ENCODE results near the gene IRF6.

IRF6 gene

GRCh38 chr1:209787551-209787950, 18.4 kb downstream of the IRF6 start:
- H3K27ac Mint-ChIP-seq, result no peak overlapping the region
- H3K4me3 Mint-ChIP-seq, result no peak overlapping the region
- H3K9me3 Mint-ChIP-seq, result peaks cover 6% of the 10 kb centered on the region
- peaks cover 28% of the 10 kb centered on the region for H3K4me1 Mint-ChIP-seq (ENCODE audit: low read depth)
- peaks cover 13% of the 10 kb centered on the region for H3K27me3 Mint-ChIP-seq
- H3K36me3 Mint-ChIP-seq (ENCODE audit: low read depth), result peaks cover 12% of the 10 kb centered on the region

GRCh38 chr1:209786146-209786545, 19.8 kb downstream of the IRF6 start:
- Mint-ChIP-seq H3K4me3 (no peak overlapping the region), H3K27ac (no peak overlapping the region), H3K36me3 (ENCODE audit: low read depth) (peaks cover 21% of the 10 kb centered on the region), H3K9me3 (peaks cover 6% of the 10 kb centered on the region), H3K27me3 (peaks cover 8% of the 10 kb centered on the region), H3K4me1 (ENCODE audit: low read depth) (peaks cover 38% of the 10 kb centered on the region)

- Mint-ChIP-seq H3K27me3 (peaks cover 5% of the 10 kb centered on the region), H3K27ac (peak overlapping the region; percentile 99), H3K4me3 (peak overlapping the region; percentile 91), H3K36me3 (ENCODE audit: low read depth) (peaks cover 24% of the 10 kb centered on the region), H3K4me1 (ENCODE audit: low read depth) (peaks cover 38% of the 10 kb centered on the region), H3K9me3 (peaks cover 6% of the 10 kb centered on the region)
Observed at GRCh38 chr1:209785592-209785991, 20.4 kb downstream of the IRF6 start.

GRCh38 chr1:209784265-209785169, 21.4 kb downstream of the IRF6 start, which contains the start of gene C1orf74:
Gene C1orf74 (minus strand): TSS chr1:209784559. CDS start chr1:209783634, 925 bp downstream.
- peak within 1 kb of the TSS; percentile 99 for H3K27ac Mint-ChIP-seq
- peaks cover 49% of the 10 kb centered on the region for H3K4me1 Mint-ChIP-seq (ENCODE audit: low read depth)
- peaks cover 6% of the 10 kb centered on the region for H3K9me3 Mint-ChIP-seq
- peak within 1 kb of the TSS; percentile 91 for H3K4me3 Mint-ChIP-seq
- H3K36me3 Mint-ChIP-seq (ENCODE audit: low read depth), result peaks cover 35% of the 10 kb centered on the region
- H3K27me3 Mint-ChIP-seq, result no peaks in the 10 kb centered on the region

- Mint-ChIP-seq H3K4me1 (ENCODE audit: low read depth) (peaks cover 55% of the 10 kb centered on the region), H3K27me3 (no peaks in the 10 kb centered on the region), H3K36me3 (ENCODE audit: low read depth) (peaks cover 46% of the 10 kb centered on the region), H3K9me3 (peaks cover 6% of the 10 kb centered on the region), H3K4me3 (peak overlapping the region; percentile 91), H3K27ac (peak overlapping the region; percentile 99)
Observed at GRCh38 chr1:209783386-209783785, 22.6 kb downstream of the IRF6 start.

GRCh38 chr1:209780268-209780667, 25.7 kb downstream of the IRF6 start:
- Mint-ChIP-seq H3K4me3 (no peak overlapping the region), H3K27ac (peak overlapping the region; percentile 82), H3K36me3 (ENCODE audit: low read depth) (peaks cover 47% of the 10 kb centered on the region), H3K27me3 (no peaks in the 10 kb centered on the region), H3K9me3 (peaks cover 2% of the 10 kb centered on the region), H3K4me1 (ENCODE audit: low read depth) (peaks cover 67% of the 10 kb centered on the region)

GRCh38 chr1:209778102-209778501, 27.8 kb downstream of the IRF6 start:
- Mint-ChIP-seq H3K4me3 (no peak overlapping the region), H3K36me3 (ENCODE audit: low read depth) (peaks cover 40% of the 10 kb centered on the region), H3K27me3 (no peaks in the 10 kb centered on the region), H3K9me3 (no peaks in the 10 kb centered on the region), H3K27ac (no peak overlapping the region), H3K4me1 (ENCODE audit: low read depth) (peaks cover 46% of the 10 kb centered on the region)

GRCh38 chr1:209777587-209777986, 28.4 kb downstream of the IRF6 start:
- Mint-ChIP-seq H3K27ac (peak overlapping the region; percentile 43), H3K9me3 (no peaks in the 10 kb centered on the region), H3K4me1 (ENCODE audit: low read depth) (peaks cover 43% of the 10 kb centered on the region), H3K27me3 (no peaks in the 10 kb centered on the region), H3K4me3 (no peak overlapping the region), H3K36me3 (ENCODE audit: low read depth) (peaks cover 35% of the 10 kb centered on the region)

- Mint-ChIP-seq H3K9me3 (no peaks in the 10 kb centered on the region), H3K36me3 (ENCODE audit: low read depth) (peaks cover 24% of the 10 kb centered on the region), H3K4me3 (no peak overlapping the region), H3K27ac (peak overlapping the region; percentile 33), H3K4me1 (ENCODE audit: low read depth) (peaks cover 33% of the 10 kb centered on the region), H3K27me3 (no peaks in the 10 kb centered on the region)
Observed at GRCh38 chr1:209775678-209776077, 30.3 kb downstream of the IRF6 start.

- Mint-ChIP-seq H3K27ac (peak overlapping the region; percentile 77), H3K36me3 (ENCODE audit: low read depth) (peaks cover 13% of the 10 kb centered on the region), H3K27me3 (no peaks in the 10 kb centered on the region)
Observed at GRCh38 chr1:209774592-209774991, 31.4 kb downstream of the IRF6 start.

GRCh38 chr1:209772126-209772525, 33.8 kb downstream of the IRF6 start:
- no peaks in the 10 kb centered on the region for H3K27me3 Mint-ChIP-seq
- peaks cover 8% of the 10 kb centered on the region for H3K4me1 Mint-ChIP-seq (ENCODE audit: low read depth)
- no peaks in the 10 kb centered on the region for H3K9me3 Mint-ChIP-seq
- peaks cover 15% of the 10 kb centered on the region for H3K36me3 Mint-ChIP-seq (ENCODE audit: low read depth)
- H3K4me3 Mint-ChIP-seq, result no peak overlapping the region
- no peak overlapping the region for H3K27ac Mint-ChIP-seq

More at GRCh38 chr1:209774592-209774991, 31.4 kb downstream of the IRF6 start:
- Mint-ChIP-seq H3K4me3 (peak overlapping the region; percentile 35), H3K9me3 (no peaks in the 10 kb centered on the region), H3K4me1 (ENCODE audit: low read depth) (peaks cover 23% of the 10 kb centered on the region)

GRCh38 chr1:209770636-209771415, 35.1 kb downstream of the IRF6 start:
- Mint-ChIP-seq H3K4me1 (ENCODE audit: low read depth) (peaks cover 2% of the 10 kb centered on the region), H3K36me3 (ENCODE audit: low read depth) (peaks cover 28% of the 10 kb centered on the region), H3K9me3 (no peaks in the 10 kb centered on the region), H3K4me3 (no peak overlapping the region), H3K27me3 (no peaks in the 10 kb centered on the region), H3K27ac (no peak overlapping the region)

GRCh38 chr1:209769971-209770370, 36.0 kb downstream of the IRF6 start:
- no peaks in the 10 kb centered on the region for H3K4me1 Mint-ChIP-seq (ENCODE audit: low read depth)
- peaks cover 37% of the 10 kb centered on the region for H3K36me3 Mint-ChIP-seq (ENCODE audit: low read depth)
- H3K27ac Mint-ChIP-seq, result no peak overlapping the region
- no peaks in the 10 kb centered on the region for H3K27me3 Mint-ChIP-seq
- H3K9me3 Mint-ChIP-seq, result no peaks in the 10 kb centered on the region
- no peak overlapping the region for H3K4me3 Mint-ChIP-seq

- H3K27ac Mint-ChIP-seq, result no peak overlapping the region
- no peaks in the 10 kb centered on the region for H3K27me3 Mint-ChIP-seq
Observed at GRCh38 chr1:209769171-209769904, 36.6 kb downstream of the IRF6 start.

More at GRCh38 chr1:209769171-209769904, 36.6 kb downstream of the IRF6 start:
- H3K9me3 Mint-ChIP-seq, result no peaks in the 10 kb centered on the region
- H3K36me3 Mint-ChIP-seq (ENCODE audit: low read depth), result peaks cover 41% of the 10 kb centered on the region
- no peak overlapping the region for H3K4me3 Mint-ChIP-seq
- peaks cover under 1% of the 10 kb centered on the region for H3K4me1 Mint-ChIP-seq (ENCODE audit: low read depth)
